ENCODE data around the gene RANBP17. TPM values are rescaled to one million over a fixed set of nuclear protein-coding genes. Genes with fewer than 3 reads are reported as not detected.
A peak's percentile ranks its signal among the peaks of the same experiment; 100 is the strongest.

The RANBP17 gene
- total and polyA plus RNA-seq, 2 experiments from 2014 or later: 10.9 to 20.0 TPM

GRCh38 chr5:170857066-170857465, 4.8 kb upstream of the RANBP17 start:
- no peak for DNase-seq (ENCODE audit: low read depth in 1 of 2, low spot score in 1 of 2)
- no peak overlapping the region for H3K4me3 ChIP-seq
- no peak overlapping the region for H3K27ac ChIP-seq
- TF ChIP-seq CTCF (IDR thresholded peaks at IDR 0.05; ENCODE audit: low read depth, low read length): no peak
- no peaks in the 10 kb centered on the region for H3K27me3 ChIP-seq
- H3K4me1 ChIP-seq (ENCODE audit: low read depth): no peaks in the 10 kb centered on the region
- H3K9me3 ChIP-seq (ENCODE audit: low read depth): no peaks in the 10 kb centered on the region
- no peaks in the 10 kb centered on the region for H3K36me3 ChIP-seq

- no peaks in the 10 kb centered on the region for H3K27me3 ChIP-seq
- H3K36me3 ChIP-seq: no peaks in the 10 kb centered on the region
- TF ChIP-seq CTCF (IDR thresholded peaks at IDR 0.05; ENCODE audit: low read depth, low read length): no peak
- no peaks in the 10 kb centered on the region for H3K9me3 ChIP-seq (ENCODE audit: low read depth)
- peaks cover 17% of the 10 kb centered on the region for H3K4me1 ChIP-seq (ENCODE audit: low read depth)
- H3K27ac ChIP-seq: no peak overlapping the region
- no peak overlapping the region for H3K4me3 ChIP-seq
- DNase-seq (ENCODE audit: low read depth in 1 of 2, low spot score in 1 of 2): no peak
Observed at GRCh38 chr5:170860415-170860814, 1.4 kb upstream of the RANBP17 start.

- no peak for TF ChIP-seq CTCF (IDR thresholded peaks at IDR 0.05; ENCODE audit: low read depth, low read length)
- no peak overlapping the region for H3K4me3 ChIP-seq
Observed at GRCh38 chr5:170860818-170861666, 776 bp upstream of the RANBP17 start.

GRCh38 chr5:170861667-170861916, 226 bp upstream of the RANBP17 start:
- no peak for DNase-seq (ENCODE audit: low read depth in 1 of 2, low spot score in 1 of 2)
- no peak for TF ChIP-seq CTCF (IDR thresholded peaks at IDR 0.05; ENCODE audit: low read depth, low read length)
- Histone ChIP-seq H3K27ac (no peak overlapping the region), H3K27me3 (no peaks in the 10 kb centered on the region), H3K36me3 (no peaks in the 10 kb centered on the region), H3K9me3 (ENCODE audit: low read depth) (no peaks in the 10 kb centered on the region), H3K4me3 (peak overlapping the region; percentile 51), H3K4me1 (ENCODE audit: low read depth) (peaks cover 17% of the 10 kb centered on the region)

More at GRCh38 chr5:170860818-170861666, 776 bp upstream of the RANBP17 start:
- H3K9me3 ChIP-seq (ENCODE audit: low read depth): no peaks in the 10 kb centered on the region
- H3K27ac ChIP-seq: no peak overlapping the region
- H3K27me3 ChIP-seq: no peaks in the 10 kb centered on the region
- H3K36me3 ChIP-seq: no peaks in the 10 kb centered on the region
- no peak for DNase-seq (ENCODE audit: low read depth in 1 of 2, low spot score in 1 of 2)
- H3K4me1 ChIP-seq (ENCODE audit: low read depth): peaks cover 17% of the 10 kb centered on the region

GRCh38 chr5:170863646-170864045, 1.8 kb downstream of the RANBP17 start:
- H3K4me3 ChIP-seq: no peak overlapping the region

More at GRCh38 chr5:170863646-170864045, 1.8 kb downstream of the RANBP17 start:
- H3K9me3 ChIP-seq (ENCODE audit: low read depth): no peaks in the 10 kb centered on the region
- H3K4me1 ChIP-seq (ENCODE audit: low read depth): peaks cover 17% of the 10 kb centered on the region
- no peaks in the 10 kb centered on the region for H3K36me3 ChIP-seq
- TF ChIP-seq CTCF (IDR thresholded peaks at IDR 0.05; ENCODE audit: low read depth, low read length): no peak
- DNase-seq (ENCODE audit: low read depth in 1 of 2, low spot score in 1 of 2): peak; percentile 20 to 67
- no peak overlapping the region for H3K27ac ChIP-seq
- H3K27me3 ChIP-seq: no peaks in the 10 kb centered on the region
